NCI-H1048 (cell line): ENCODE results near the gene WBP1.
"Not testable (repeated sequence)": the region's sequence is repeated elsewhere in the genome, so short reads cannot be mapped to it uniquely, and the experiment has no call there.

Experiments
- DNase-seq: peaks from one replicate; lab custom pipeline; 2025; lab: John Stamatoyannopoulos, UW

WBP1 gene

DNA sequence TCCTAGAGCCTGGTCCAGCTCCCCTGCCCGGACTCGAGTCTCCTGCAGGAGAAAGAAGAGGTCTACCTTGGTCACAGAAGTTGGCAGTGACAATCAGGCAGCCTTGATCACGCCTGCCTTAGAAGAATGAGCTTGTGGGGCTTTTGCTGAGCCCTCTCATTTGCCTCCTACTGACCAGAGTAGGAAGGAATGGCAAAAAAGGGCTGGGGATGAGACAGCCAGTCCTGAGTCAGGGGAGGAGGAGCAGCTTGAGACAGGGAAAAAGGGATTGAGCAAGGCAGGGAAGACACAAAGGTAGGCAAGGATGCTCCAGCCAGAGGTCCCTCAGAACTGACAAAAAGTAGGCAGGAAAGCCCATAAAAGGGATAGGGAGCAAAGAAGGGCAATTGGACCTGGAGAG lies 30.7 kb upstream of the WBP1 start:
- no peak for DNase-seq

DNA sequence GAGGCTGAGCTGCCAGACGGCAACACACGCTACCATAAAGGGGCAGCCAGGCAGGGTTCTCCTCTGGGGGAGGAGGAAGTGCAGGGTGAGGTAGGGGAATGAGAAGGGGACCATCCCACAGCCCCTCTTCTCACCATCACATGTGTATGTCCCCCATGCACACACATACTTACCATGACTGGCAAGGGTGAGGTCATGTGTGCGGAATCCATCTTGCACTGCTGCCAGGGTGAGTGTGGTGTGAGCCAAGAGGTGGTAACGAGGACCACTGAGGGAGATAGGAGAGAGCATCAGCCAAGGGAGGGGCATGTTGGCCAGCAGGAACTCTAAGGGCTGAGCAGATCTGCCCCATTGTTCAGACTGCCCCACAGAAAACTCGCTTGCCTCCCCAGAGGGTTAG lies 29.6 kb upstream of the WBP1 start:
- no peak for DNase-seq

DNA sequence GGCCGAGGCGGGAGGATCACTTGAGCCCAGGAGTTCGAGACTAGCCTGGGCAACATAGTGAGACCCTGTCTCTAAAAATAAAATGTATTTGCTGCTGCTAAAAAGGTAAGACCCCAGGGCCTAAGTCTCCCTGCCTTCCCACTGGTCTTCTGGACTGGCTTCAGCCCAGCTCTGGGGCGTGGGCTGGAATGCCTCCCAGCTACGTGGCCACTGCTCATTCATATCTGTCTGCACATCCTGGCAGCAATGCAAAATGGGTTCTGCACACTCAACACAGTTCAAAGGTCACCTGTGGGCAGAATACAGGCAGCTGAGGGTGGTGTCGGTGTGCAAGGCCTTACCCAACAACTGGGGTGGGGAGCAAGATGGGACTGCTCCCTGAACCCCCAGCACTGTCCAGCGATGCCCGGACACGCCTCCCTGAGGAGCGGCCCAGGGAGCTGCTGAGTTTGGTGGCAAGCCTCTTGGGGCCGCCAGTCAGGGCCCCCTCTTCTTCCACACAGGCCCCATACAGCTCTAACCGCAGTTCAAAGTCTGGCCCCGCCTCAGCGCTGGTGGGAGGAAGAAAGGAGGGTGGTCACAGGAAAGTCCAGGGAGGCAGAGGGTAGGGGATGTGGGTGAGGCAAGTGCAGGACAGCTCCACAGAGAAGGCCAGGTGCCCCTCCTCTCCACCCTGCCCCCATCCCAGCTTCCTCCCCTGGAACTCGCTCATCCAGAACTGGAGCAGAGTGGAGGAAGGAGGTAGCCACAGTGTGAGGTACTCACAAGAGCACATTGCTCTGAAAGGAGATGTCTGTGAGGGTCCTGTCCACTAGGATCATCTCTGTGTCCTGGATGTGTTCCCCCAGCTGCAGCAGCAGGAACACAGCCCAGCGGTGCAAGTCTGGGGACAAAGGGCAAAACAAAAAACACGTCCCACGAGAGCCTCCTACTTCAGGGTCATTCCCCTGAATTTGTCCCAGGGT lies 28.5 kb upstream of the WBP1 start:
- no peak for DNase-seq

DNA sequence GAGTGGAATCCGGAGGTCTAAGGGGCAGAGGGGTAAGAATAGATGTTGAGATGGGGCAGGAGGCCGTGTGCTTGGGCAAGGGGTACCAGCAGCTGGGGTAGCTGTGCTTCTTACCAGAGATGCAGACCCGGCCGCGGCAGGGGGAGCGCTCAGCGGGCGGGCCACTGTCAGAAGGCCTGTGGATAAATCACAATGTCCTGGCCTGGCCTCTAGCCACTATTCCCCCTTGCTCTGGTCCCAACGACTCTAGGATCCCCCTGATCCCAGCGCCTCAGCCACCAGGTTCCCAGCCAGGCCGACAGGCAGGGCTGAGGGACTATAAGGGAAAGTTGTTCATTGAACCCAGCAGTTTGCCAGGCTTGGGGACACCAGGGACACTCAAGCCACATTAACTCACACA lies 27.7 kb upstream of the WBP1 start:
- DNase-seq: no peak

DNA sequence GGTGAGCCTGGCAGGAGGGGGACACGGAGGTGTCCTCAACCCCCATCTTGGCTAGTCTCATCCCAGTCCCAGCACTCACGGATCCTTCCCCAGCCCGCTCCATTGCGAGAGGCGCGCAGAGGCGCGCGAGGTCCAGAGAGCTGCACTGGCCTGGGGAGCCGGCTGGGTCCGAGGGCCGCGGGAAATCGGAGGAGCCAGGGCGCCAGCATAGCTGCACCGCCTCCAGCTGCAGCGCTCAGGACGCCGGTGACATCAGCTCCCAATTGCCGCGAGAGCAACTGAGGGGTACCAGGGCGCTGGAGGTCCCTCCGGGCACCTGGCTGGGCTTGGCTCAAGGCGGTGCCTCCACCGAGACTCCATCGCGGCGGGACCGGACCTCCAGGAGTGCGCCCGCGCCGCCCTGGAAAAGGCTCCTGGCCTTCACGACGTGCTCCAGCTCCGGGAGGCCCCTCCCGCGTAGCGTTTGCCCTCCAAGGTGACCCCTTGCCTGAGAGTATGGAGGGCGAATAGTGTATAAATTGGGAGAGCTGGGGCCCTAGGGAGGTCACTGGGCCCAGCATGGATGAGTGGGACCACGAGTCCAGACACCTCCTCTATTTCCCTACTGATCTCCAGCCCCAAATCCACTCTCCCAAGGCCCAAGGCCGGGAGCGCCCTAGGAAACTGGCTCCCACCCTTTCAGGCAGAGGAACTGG lies 22.0 kb upstream of the WBP1 start:
- DNase-seq: no peak

DNA sequence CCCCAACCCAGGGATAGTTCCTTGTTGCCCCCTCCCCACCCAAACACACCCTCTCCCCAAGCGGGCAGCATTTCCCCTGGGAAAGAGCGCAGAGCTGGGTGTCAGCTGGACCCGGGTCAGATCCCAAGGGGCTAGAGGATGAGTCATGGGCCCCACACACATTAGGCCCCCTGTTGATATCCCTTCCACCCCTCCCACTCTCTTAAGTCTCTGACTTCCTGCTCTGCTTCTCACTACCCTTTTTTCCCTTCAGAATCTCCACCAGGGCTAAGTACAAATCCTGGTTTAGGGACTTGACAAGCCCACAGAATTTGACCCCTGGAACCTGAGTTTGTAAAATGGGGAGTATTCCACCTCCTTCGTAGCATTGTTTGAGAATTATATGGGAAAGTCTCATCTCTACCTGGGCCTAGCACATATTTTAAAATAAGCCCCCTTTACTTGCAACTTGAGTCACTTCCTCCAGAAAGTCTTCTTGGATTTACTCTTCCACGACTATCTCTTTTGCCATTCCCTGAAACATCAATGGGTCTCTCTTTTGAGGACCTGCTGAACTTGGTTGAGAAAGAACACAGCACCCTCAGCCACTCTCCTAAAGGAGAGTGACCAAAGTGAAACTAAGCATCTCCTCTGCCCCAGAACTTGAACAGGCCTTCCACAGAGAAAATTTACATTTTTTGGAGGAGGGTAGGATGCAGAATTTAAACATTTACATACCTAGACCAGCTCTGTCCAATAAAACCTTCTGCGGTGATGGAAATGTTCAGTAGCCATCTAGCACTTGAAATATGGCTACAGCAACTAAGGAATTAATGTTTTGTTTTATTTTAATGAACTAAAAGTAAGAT lies 21.2 kb upstream of the WBP1 start:
- no peak for DNase-seq

DNA sequence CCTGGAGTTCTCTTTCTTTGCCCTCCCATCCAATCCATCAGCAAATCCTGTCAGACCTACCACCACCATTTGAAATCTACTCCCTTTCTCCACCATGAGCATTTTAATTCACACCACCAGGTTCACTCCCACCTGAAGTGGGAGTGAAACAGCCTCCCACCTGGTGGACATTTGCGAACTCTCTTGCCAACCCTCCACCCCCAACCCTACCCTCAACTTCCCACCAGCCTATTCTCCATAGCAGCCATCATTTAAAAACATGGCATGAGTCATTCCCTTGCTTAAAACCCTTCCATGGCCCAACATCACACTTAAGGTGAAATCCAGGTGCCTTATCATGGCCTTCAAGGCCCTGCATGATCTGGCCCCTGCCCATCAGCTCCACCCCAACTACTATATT lies 20.0 kb upstream of the WBP1 start:
- no peak for DNase-seq

DNA sequence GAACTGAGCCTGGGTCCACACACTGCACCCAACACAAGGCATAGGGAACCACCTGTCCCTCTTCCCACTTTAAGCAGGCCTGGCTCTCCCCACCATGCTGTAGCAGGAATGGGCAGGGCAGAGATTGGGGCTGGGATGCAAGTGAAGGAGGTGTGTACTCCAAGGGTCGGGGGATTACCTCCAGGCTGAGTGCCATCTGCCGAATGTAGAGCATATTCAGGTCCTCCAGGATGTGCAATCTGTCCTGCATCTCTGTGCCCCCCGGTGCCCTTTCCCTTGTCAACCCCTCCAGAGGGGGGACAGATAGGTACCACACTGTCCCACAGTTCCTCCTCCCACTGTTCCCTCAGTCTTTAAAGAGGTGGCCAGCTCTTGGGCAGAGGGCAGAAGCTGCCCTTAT lies 18.9 kb upstream of the WBP1 start:
- no peak for DNase-seq

DNA sequence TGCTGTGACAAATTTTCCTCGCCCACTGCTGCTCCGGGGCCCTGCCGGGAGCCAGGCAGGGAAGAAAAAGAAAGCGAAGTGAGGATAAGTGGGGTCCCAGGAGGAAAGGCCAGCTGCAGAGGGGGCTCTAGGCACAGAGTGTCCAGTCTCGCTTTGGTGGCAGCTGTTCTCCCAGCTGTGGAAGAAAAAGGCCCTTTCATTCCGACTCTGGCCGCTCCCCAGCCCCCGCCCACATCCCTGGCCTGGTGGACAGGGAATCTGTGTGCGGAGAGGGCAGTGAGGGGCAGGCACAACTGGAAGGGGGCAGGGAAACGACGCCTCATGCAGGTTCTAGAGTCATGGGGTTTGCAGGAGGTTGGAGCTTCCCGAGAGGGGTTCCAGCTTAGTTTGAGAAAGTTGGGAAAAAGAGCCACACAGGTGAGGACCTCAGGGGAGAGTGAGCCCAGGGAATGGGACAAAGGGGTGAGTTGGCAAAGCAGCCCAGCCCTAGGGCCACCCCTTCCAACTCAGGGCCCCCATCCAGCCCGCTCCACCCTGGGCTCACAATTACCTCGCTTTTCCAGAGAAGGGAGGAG lies 18.3 kb upstream of the WBP1 start:
- DNase-seq: no peak

DNA sequence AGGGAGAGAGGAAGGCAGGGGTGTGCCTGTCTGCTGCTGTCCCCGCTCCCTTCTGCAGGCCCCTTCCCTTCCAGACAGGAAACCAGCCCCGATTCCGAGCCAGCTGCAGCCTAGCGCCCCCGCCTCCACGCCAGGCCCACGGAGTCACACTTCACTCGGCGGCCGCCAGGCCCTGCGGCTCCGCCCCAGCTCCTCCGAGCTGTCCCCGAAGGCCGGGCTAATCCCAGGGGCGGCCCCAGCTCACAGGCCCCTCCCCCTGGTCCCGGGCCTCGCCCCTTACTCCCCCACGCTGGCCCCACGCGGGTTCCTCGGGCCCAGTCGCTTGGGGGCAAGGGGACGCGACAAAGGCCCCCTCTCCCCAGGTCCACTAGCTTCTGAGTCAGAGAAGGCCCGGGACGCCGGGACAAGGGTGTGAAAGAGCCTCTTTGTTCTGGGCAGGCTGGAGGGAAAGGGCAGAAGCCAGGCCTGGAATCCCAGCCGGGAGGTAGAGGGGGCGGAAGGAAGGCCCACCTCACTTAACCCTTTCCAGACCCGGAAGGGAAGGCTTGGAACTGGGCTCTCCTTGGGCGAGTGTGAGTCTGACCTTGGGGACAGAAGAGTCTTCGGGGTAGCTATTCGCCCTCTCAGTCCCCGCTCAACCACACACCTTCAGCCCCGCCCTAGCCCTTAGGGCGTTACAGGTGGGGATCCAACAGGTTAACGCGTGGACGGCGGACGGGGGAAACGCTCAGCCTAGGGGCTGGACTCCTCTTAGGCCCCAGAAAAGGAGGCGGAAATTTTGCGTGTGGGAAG lies 17.7 kb upstream of the WBP1 start:
- peak; percentile 53 for DNase-seq

DNA sequence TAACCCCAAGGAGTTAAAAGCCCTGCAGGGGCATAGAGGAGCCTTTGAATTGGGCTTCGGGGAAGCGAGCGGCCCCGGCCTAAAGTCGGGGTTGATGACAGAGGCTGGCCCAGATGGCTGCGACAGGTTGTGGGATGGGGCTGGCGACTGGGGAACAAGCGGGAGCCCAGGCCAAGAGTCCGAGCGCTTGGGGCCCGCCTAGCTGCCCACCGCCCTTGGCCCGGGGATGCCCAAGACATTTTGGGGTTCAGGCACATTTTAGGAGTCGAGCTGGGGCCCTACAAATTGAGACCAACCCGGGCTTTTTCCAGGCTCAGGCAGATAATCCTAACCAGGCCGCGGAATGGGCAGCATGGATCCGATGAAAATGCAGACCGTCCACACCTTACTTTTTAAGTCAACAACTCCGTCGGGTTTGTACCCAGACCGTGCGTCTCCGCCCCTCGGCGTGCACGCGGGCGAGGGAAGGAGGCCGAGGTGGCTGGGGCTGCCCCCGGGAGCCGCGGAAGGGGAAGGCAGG lies 17.0 kb upstream of the WBP1 start:
- DNase-seq: no peak

DNA sequence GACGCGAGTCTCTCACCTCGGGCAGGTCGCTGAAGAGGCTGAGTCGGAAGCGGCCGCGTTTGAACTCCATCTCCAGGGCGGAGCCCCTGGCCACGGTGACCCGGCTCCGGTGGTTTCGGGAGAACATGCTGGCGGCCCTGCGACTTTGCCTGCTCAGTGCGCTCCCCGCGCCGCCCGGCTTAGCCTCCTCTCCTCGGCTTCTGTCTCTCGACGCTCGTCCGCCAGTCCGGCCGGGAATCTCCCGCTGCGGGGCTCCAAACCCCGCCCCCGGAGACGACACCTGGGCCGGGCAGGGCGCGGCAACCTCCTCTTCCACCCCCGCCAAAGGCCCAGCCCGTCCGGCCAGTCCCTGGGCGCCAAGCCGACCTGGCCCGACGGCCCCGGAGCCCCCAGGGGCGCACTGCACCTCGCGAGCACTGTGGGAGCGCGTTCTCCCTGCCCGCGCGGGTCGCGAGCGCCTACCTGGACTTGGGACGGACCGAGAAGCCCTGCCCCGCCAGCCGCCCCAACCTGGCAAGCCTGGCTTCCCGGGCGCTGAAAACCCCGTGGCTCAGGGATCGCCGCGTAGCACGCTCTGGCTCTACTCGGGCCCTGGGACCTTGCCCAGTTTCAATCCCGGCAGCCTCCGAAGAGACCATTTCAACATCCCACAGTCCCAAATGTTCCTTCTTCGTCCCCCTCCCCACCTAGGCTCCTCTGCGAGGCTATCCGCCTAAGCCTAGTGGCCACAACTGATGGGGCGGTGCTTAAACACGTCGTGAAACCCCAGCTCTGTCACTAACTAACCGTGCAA lies 16.4 kb upstream of the WBP1 start, which contains the start of gene RTKN:
RTKN (minus strand) TSS at position 248 of the 793 bp plus-strand sequence; CDS start at position 127, 121 bp downstream.
- DNase-seq: peak; percentile 49

DNA sequence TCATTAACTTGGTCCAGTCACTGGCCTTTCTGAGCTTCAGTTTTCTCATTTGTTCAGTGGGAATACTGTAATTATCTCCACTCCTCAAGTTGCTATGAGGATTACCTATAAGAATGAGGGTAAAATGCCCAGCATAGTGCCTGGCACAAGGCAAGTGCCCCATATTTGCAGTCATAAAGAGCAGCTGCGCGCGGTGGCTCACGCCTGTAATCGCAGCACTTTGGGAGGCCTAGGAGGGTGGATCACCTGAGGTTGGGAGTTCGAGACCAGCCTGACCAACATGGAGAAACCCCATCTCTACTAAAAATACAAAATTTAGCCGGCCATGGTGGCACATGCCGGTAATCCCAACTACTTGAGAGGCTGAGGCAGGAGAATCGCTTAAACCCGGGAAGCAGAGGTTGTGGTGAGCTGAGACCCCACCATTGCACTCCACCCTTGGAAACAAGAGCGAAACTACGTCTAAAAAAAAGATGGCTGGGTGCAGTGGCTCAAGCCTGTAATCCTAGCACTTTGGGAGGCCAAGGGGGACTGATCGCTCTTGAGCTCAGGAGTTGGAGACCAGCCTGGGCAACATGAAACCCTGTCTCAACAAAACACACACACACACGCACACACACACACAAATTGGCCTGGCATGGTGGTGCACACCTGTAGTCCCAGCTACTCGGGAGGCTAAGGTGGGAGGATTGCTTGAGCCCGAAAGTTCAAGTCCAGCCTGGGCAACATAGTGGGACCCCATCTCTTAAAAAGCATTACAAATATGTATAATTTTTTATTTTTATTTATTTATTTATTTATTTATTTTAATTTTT lies 15.5 kb upstream of the WBP1 start:
- not testable (repeated sequence) for DNase-seq

DNA sequence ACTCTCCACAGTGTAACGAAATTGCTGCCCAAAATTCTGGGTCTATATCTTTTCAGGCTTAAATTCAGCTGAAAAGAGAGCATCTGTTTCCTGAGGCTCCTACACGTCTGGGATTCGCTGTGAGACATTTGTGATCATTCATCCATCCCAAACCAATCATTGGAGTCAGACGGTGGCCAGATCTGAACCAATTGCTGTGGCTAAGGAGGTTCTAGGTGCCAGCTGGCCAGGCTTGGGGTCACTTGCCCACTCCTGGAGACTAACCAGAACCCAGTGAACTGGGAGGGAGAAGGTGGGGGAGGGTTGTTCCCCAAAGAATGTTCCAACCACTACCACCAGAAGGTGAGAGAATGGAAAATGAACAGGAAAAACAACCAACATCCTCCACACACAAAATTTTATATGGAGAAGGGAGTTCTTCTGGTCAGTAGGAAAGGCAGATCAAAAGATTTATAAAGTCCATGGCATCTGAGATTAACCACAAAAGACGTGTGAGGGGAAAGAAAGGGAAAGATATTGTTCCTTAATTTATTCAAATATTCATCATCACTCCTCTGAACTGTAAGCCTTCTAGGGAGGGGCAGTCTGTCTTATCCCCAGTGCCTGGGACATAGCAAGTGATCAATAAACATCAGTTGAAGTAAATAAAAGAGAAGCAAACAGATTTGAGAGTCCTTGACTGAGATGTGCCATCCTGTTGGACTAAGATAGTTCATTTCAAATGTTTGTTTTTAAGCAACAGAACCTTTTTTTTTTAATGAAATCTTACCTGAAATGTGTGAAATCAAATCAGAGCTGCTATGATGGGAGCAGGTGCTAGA lies 13.5 kb upstream of the WBP1 start:
- no peak for DNase-seq

DNA sequence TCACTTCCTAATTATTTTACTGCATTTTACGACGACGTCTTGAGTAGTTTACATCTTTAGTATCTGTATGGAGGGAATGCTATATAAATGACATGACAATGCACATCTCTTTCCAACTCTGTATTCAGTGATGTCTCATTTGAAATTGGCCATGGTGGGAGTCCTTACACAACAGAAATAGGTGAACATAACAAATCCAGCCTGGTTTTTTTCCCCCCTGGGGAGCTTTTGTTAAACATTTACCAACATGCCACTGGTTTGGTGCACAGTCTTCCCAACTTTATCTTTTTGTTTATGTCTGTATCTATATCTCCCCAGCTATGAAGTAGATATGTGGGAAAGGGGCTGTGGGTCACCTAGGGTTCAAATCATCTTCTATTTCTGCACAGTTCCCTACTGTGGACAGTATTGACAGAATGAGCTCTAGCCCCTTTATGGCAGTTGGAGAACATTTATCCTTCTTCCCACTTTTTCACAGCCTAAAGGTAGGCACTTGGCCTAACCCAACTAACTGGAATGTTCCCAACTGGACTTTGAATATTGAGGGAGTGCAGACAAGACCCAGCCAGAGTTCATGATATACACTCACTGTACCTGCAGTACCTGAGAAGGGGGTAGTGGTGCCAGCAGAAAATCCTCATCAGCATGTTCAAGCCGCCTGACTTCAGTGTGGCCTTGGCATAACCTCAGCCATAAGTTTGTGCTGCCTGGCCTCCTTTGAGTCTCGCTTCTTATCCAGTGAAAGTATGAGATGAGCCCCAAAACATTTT lies 10.8 kb upstream of the WBP1 start:
- no peak for DNase-seq

DNA sequence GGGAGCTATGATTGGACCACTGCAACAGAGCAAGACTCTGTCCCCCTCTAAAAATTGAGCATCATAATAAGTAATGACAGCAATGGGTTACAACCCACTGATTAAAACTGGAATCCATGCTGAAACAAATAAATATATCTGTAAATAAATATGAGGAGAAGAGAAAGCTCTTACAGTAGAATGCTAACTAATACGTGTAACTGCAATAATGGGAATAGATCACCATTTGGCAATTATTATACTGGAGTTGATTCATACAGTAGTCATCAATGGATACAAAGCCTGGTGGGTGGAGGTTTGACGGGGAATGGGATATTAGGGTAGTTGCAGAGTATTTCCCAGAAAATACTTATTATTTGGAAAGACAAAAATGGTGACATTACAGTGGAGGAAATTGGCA lies 9.5 kb upstream of the WBP1 start:
- DNase-seq: no peak

DNA sequence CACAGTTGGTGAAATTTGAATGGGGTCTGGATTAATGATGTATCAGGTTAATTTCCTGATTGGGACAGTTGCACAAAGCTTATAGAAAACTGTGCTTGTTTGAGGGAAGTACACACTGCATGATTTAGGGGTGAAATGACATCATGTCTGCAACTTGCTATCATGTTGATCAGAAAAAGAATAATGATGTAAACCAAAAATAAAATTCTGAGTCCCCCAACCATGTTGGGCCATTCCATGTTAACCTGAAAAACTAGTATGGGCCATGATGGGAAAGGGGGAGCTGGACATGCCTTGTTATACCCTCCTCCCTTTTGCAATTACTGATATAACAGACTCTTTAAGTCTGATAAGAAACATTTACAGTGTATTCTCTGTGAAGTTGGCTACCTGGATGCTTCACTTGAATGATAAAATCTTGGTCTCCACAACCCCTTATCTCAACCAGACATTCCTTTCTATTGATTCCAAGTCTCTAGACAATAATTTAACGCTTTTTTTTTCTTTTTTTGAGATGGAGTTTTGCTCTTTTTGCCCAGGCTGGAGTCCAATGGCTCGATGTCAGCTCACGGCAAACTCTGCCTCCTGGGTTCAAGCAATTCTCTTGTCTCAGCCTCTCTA lies 7.6 kb upstream of the WBP1 start:
- DNase-seq: no peak
